Measurements from ENCODE around the gene TWNK. TPM values are rescaled to one million over a fixed set of nuclear protein-coding genes. Genes with fewer than 3 reads are reported as not detected.

TWNK gene
- total and polyA plus RNA-seq, 10 of the 15 experiments (the other 5 are each of a cell fraction or from before 2014, with no cell fraction given): 13.6 to 32.8 (median 18.0) TPM

DNA sequence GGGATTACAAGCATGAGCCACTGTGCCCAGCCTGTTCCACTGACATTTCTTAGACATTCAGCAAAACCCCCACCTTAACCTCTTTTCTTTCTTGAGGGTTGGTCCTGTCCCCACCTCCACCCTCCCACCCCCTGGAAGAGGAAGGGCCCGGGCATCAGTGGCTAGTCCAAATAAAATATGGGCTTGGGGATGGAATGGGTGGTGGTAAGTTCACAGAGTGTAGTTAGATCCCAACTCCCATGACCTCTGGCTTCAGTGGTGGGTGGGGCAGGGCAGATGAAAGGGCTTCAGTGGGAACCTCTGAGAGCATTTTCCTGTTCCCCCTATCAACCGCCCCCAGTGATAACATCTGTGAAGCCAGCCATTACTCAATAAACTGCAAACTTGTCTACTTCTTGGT is 53.5 kb downstream of the TWNK start:
- Histone ChIP-seq H3K79me2 (ENCODE audit: control insufficient read depth, insufficient read depth, low read length) (no peaks in the 10 kb centered on the region), H3K36me3 (ENCODE audit: control insufficient read depth in 2 of 2, insufficient read depth in 2 of 2, low read length in 1 of 2) (no peaks in the 10 kb centered on the region), H3K9ac (ENCODE audit: control insufficient read depth, insufficient read depth, low read length) (no peak overlapping the region), H3K9me3 (replicated peaks; ENCODE audit: control insufficient read depth, insufficient read depth, low read length) (no peaks in the 10 kb centered on the region), H3K4me1 (ENCODE audit: control insufficient read depth, insufficient read depth, low read length) (peaks cover 5% of the 10 kb centered on the region; the same call in 1 of the 2 replicates), H4K20me1 (ENCODE audit: control insufficient read depth, insufficient read depth) (no peaks in the 10 kb centered on the region), H3K4me2 (ENCODE audit: control insufficient read depth, insufficient read depth) (no peak overlapping the region), H2AFZ (ENCODE audit: control insufficient read depth, low read depth, low read length) (no peak overlapping the region), H3K27me3 (replicated peaks in 1 of 2; ENCODE audit: control insufficient read depth in 2 of 2, insufficient read depth in 2 of 2, low read length in 1 of 2) (no peaks in the 10 kb centered on the region), H3K4me3 (no peak overlapping the region), H3K27ac (ENCODE audit: control insufficient read depth, insufficient read depth) (no peak overlapping the region)
- ChIA-PET POLR2A (interaction anchor here (0.6 to 3.3 kb wide), 6 partner anchors 21 to 1601 kb away, joined by 3 to 42 read pairs (median 6); partner anchors contain the start of gene KAZALD1), CTCF (interaction anchor here (0.6 to 24.4 kb wide), 11 partner anchors 10 to 426 kb away, joined by 3 to 885 read pairs (median 17); partner anchors contain the start of genes KAZALD1, PDZD7 and SFXN3), RAD21 (ENCODE audit: unreplicated experiment) (interaction anchor here (0.6 to 5.1 kb wide), 11 partner anchors 10 to 1673 kb away, joined by 3 to 70 read pairs (median 7); partner anchors contain the start of genes ARL3 and KAZALD1), SMC1A (ENCODE audit: uncharacterized antibody, unreplicated experiment) (interaction anchor here (1.0 to 4.2 kb wide), 9 partner anchors 10 to 101 kb away, joined by 3 to 45 read pairs (median 21); partner anchors contain the start of genes PDZD7 and SFXN3)
- intact Hi-C loops (cut with micrococcal nuclease; ENCODE audit: unreplicated experiment) (loop anchor here (1.0 kb wide), 2 partner anchors 27 to 101 kb away; no protein-coding TSS in a partner anchor), in situ Hi-C loops (cut with MboI) (no loop called here)
- BruUV-seq (replicated peaks): no TSS peak
- ATAC-seq (no peak), FAIRE-seq (no peak), DNase-seq (ENCODE audit: low read depth, low spot score) (no peak)
- TF ChIP-seq IKZF1 (conservative IDR thresholded peaks at IDR 0.05): no peak
- TF ChIP-seq ZZZ3 (IDR thresholded peaks at IDR 0.05; ENCODE audit: control insufficient read depth, insufficient read length, low read depth): no peak
- no peak for TF ChIP-seq RAD51 (IDR thresholded peaks at IDR 0.05)
- no peak for TF ChIP-seq ZSCAN29 (IDR thresholded peaks at IDR 0.05)
- no peak for TF ChIP-seq NBN (IDR thresholded peaks at IDR 0.05)
- TF ChIP-seq NR2C1 (IDR thresholded peaks at IDR 0.05): no peak
- TF ChIP-seq RELB (IDR thresholded peaks at IDR 0.05; ENCODE audit: low read depth): no peak
- TF ChIP-seq TCF12 (IDR thresholded peaks at IDR 0.05; ENCODE audit: low read depth, low read length): no peak
- TF ChIP-seq, protein P1, sequence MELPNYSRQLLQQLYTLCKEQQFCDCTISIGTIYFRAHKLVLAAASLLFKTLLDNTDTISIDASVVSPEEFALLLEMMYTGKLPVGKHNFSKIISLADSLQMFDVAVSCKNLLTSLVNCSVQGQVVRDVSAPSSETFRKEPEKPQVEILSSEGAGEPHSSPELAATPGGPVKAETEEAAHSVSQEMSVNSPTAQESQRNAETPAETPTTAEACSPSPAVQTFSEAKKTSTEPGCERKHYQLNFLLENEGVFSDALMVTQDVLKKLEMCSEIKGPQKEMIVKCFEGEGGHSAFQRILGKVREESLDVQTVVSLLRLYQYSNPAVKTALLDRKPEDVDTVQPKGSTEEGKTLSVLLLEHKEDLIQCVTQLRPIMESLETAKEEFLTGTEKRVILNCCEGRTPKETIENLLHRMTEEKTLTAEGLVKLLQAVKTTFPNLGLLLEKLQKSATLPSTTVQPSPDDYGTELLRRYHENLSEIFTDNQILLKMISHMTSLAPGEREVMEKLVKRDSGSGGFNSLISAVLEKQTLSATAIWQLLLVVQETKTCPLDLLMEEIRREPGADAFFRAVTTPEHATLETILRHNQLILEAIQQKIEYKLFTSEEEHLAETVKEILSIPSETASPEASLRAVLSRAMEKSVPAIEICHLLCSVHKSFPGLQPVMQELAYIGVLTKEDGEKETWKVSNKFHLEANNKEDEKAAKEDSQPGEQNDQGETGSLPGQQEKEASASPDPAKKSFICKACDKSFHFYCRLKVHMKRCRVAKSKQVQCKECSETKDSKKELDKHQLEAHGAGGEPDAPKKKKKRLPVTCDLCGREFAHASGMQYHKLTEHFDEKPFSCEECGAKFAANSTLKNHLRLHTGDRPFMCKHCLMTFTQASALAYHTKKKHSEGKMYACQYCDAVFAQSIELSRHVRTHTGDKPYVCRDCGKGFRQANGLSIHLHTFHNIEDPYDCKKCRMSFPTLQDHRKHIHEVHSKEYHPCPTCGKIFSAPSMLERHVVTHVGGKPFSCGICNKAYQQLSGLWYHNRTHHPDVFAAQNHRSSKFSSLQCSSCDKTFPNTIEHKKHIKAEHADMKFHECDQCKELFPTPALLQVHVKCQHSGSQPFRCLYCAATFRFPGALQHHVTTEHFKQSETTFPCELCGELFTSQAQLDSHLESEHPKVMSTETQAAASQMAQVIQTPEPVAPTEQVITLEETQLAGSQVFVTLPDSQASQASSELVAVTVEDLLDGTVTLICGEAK (IDR thresholded peaks at IDR 0.05; ENCODE audit: borderline replicate concordance): no peak
- no peak for TF ChIP-seq USF1 (IDR thresholded peaks at IDR 0.05; ENCODE audit: borderline replicate concordance, extremely low read length, insufficient read depth, low read depth, low read length)
- TF ChIP-seq FOXM1 (IDR thresholded peaks at IDR 0.05; ENCODE audit: low read depth, low read length): no peak
- no peak for TF ChIP-seq CHD4 (IDR thresholded peaks at IDR 0.05)
- TF ChIP-seq, protein P2, sequence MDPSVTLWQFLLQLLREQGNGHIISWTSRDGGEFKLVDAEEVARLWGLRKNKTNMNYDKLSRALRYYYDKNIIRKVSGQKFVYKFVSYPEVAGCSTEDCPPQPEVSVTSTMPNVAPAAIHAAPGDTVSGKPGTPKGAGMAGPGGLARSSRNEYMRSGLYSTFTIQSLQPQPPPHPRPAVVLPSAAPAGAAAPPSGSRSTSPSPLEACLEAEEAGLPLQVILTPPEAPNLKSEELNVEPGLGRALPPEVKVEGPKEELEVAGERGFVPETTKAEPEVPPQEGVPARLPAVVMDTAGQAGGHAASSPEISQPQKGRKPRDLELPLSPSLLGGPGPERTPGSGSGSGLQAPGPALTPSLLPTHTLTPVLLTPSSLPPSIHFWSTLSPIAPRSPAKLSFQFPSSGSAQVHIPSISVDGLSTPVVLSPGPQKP (IDR thresholded peaks at IDR 0.05; ENCODE audit: low read depth, low read length): no peak
- WGBS (ENCODE audit: insufficient coverage, insufficient replicate concordance, low lambda C conversion rate, missing lambda C conversion rate): 50% methylated on average over 2 of the region's 2 CpGs
